OCI-LY3 (cell line): Measurements from ENCODE around the gene TYSND1.

Source experiments
- H2AFZ ChIP-seq: fragments of 200-600, 300-600 bp; shearing (Covaris generic); 2 replicates; pipeline ENCODE4 v1.6.0; 2014; ENCODE audit warnings: antibody characterized with exemption, low read depth, low read length
- H3K27ac ChIP-seq: fragments of 200-600, 300-600 bp; sonication (generic); 2 replicates; pipeline ENCODE4 v1.5.1; 2014; ENCODE audit warnings: mild to moderate bottlenecking, low read length, moderate library complexity, mixed read lengths
- H3K27me3 ChIP-seq: fragments of 200-600, 300-600 bp; sonication (generic); 2 replicates; pipeline ENCODE4 v1.6.1; 2014; ENCODE audit warnings: low read depth, low read length, mixed read lengths
- H3K36me3 ChIP-seq: fragments of 200-600, 300-600 bp; sonication (generic); replicated peaks from 2 replicates; pipeline ENCODE3; 2014; ENCODE audit warnings: low read depth, low read length, mixed read lengths
- H3K4me1 ChIP-seq: fragments of 300-600, 200-600 bp; sonication (generic); 2 replicates; pipeline ENCODE4 v1.6.1; 2014; ENCODE audit warnings: low read length, mixed read lengths
- H3K4me2 ChIP-seq: fragments of 200-600, 300-600 bp; sonication (generic); 2 replicates; pipeline ENCODE4 v1.6.1; 2014; ENCODE audit warnings: low read length, mixed read lengths
- H3K4me3 ChIP-seq: fragments of 300-600, 200-600 bp; sonication (generic); 2 replicates; pipeline ENCODE4 v1.5.1; 2014; ENCODE audit warnings: antibody characterized with exemption, mild to moderate bottlenecking, low read length, moderate library complexity
- H3K79me2 ChIP-seq: fragments of 300-600, 200-600 bp; shearing (Covaris generic); 2 replicates; pipeline ENCODE4 v1.6.1; 2014; ENCODE audit warnings: mild to moderate bottlenecking, low read length, mixed read lengths
- H3K9ac ChIP-seq: fragments of 300-600, 200-600 bp; shearing (Covaris generic); 2 replicates; pipeline ENCODE4 v1.6.0; 2014; ENCODE audit warnings: mild to moderate bottlenecking, low read length, moderate library complexity
- H3K9me3 ChIP-seq: fragments of 200-600, 300-600 bp; shearing (Covaris generic); 2 replicates; pipeline ENCODE4 v1.6.1; 2014; ENCODE audit warnings: low read length, mixed read lengths; ENCODE audit not compliant: insufficient read depth
- H4K20me1 ChIP-seq: fragments of 200-600, 300-600 bp; sonication (generic); 2 replicates; pipeline ENCODE4 v1.6.1; 2016; ENCODE audit warnings: low read length, mixed read lengths; ENCODE audit not compliant: insufficient read depth
- EZH2phosphoT487 ChIP-seq: fragments of 200-600 bp; shearing (Covaris generic); IDR thresholded peaks from 2 replicates; pipeline ENCODE4 v1.6.1; 2018; ENCODE audit warnings: antibody characterized with exemption, mixed run types, low read depth
- TF ChIP-seq, protein P1 (sequence below): fragments of 200-600, 300-600 bp; sonication (generic); IDR thresholded peaks from 2 replicates; pipeline ENCODE4 v1.5.1; 2014; ENCODE audit warnings: antibody characterized with exemption, low read length, low read depth

Gene TYSND1

DNA sequence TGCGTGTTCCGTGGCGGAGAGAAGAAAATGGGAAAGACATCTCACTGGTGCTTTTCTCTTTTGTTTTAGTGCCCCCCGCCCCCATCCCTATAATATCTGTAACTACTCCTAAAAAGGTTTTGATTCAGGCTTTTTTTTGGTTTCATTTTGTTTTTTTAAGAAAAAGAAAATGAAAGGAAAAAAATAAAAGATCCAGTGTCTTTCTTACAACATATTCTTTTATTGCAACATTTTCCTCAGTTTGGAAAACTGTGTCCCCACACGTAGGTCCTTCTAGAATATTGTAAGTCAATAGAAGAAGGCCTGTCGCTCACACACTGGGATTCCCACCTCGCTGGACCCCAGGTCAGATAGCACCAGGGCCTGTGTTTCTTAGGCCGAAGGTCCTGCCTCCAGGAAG lies 34.4 kb downstream of the TYSND1 start:
- H3K4me1 ChIP-seq, result peaks cover 12% of the 10 kb centered on the region
- no peak overlapping the region for H3K4me3 ChIP-seq
- H4K20me1 ChIP-seq, result no peaks in the 10 kb centered on the region
- no peaks in the 10 kb centered on the region for H3K9me3 ChIP-seq
- no peaks in the 10 kb centered on the region for H3K79me2 ChIP-seq
- TF ChIP-seq EZH2phosphoT487, result no peak
- TF ChIP-seq, protein P1, sequence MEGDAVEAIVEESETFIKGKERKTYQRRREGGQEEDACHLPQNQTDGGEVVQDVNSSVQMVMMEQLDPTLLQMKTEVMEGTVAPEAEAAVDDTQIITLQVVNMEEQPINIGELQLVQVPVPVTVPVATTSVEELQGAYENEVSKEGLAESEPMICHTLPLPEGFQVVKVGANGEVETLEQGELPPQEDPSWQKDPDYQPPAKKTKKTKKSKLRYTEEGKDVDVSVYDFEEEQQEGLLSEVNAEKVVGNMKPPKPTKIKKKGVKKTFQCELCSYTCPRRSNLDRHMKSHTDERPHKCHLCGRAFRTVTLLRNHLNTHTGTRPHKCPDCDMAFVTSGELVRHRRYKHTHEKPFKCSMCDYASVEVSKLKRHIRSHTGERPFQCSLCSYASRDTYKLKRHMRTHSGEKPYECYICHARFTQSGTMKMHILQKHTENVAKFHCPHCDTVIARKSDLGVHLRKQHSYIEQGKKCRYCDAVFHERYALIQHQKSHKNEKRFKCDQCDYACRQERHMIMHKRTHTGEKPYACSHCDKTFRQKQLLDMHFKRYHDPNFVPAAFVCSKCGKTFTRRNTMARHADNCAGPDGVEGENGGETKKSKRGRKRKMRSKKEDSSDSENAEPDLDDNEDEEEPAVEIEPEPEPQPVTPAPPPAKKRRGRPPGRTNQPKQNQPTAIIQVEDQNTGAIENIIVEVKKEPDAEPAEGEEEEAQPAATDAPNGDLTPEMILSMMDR, result no peak
- H2AFZ ChIP-seq, result no peak overlapping the region
- no peaks in the 10 kb centered on the region for H3K27me3 ChIP-seq
- H3K9ac ChIP-seq, result no peak overlapping the region
- H3K4me2 ChIP-seq, result no peak overlapping the region
- no peaks in the 10 kb centered on the region for H3K36me3 ChIP-seq
- H3K27ac ChIP-seq, result no peak overlapping the region

DNA sequence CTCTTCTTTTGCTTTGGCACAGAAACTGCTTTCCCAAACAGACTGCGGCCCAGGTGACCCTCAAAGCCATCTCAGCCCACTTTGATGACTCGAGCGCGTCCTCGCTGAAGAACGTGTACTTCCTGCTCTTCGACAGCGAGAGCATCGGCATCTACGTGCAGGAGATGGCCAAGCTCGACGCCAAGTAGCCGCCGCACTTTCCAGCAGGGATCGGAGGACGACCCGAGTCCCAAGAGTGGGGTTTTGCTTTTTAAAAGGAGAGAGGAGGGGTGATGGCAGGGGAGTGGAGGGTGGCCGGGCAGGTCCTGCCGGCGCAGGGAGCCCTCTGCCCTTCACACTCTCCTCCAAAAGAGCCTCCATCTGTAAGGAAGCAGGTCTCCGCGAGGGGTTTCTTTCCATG lies 35.0 kb downstream of the TYSND1 start:
- Histone ChIP-seq H3K4me3 (no peak overlapping the region), H2AFZ (no peak overlapping the region), H3K4me2 (no peak overlapping the region), H3K27me3 (no peaks in the 10 kb centered on the region), H3K27ac (no peak overlapping the region), H3K79me2 (no peaks in the 10 kb centered on the region), H3K9ac (no peak overlapping the region), H3K4me1 (peaks cover 13% of the 10 kb centered on the region), H3K36me3 (no peaks in the 10 kb centered on the region), H4K20me1 (no peaks in the 10 kb centered on the region), H3K9me3 (no peaks in the 10 kb centered on the region)
- TF ChIP-seq, protein P1, result no peak
- TF ChIP-seq EZH2phosphoT487, result no peak

DNA sequence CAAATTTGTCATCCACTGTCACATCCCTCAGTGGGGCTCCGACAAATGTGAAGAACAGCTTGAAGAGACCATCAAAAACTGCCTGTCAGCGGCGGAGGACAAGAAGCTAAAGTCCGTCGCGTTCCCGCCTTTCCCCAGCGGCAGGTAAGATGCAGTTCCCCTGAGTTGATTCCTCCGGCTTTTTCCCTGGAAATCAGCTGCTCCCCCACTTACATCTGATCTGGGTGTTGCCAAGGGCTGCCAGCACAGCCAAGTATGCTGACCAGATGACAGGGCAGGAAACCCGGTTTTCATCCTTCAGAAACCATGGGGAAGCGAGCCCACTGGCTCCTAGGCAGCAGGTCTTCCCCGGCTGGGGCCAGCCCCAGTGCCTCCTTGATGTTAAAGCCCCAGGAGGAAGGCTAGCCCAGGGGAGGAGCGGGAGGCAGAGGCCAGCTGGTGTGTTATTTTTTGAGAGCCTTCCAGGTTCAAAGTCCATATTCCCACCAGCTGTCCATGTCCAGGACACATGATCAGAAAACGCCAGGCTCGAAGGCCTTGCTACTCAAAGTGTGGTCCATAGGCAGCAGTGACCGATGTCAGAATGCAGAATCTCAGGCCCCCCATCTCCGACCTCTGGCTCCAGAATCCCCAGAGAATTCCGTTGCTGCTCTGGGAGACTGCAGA lies 37.3 kb downstream of the TYSND1 start:
- H3K27me3 ChIP-seq, result no peaks in the 10 kb centered on the region
- H3K4me3 ChIP-seq, result no peak overlapping the region
- no peak overlapping the region for H3K9ac ChIP-seq
- H3K9me3 ChIP-seq, result no peaks in the 10 kb centered on the region
- no peak overlapping the region for H3K4me2 ChIP-seq
- H3K4me1 ChIP-seq, result peaks cover 8% of the 10 kb centered on the region
- H2AFZ ChIP-seq, result no peak overlapping the region
- H3K79me2 ChIP-seq, result no peaks in the 10 kb centered on the region
- no peak for TF ChIP-seq EZH2phosphoT487
- TF ChIP-seq, protein P1, result no peak
- no peaks in the 10 kb centered on the region for H3K36me3 ChIP-seq
- no peaks in the 10 kb centered on the region for H4K20me1 ChIP-seq
- no peak overlapping the region for H3K27ac ChIP-seq

DNA sequence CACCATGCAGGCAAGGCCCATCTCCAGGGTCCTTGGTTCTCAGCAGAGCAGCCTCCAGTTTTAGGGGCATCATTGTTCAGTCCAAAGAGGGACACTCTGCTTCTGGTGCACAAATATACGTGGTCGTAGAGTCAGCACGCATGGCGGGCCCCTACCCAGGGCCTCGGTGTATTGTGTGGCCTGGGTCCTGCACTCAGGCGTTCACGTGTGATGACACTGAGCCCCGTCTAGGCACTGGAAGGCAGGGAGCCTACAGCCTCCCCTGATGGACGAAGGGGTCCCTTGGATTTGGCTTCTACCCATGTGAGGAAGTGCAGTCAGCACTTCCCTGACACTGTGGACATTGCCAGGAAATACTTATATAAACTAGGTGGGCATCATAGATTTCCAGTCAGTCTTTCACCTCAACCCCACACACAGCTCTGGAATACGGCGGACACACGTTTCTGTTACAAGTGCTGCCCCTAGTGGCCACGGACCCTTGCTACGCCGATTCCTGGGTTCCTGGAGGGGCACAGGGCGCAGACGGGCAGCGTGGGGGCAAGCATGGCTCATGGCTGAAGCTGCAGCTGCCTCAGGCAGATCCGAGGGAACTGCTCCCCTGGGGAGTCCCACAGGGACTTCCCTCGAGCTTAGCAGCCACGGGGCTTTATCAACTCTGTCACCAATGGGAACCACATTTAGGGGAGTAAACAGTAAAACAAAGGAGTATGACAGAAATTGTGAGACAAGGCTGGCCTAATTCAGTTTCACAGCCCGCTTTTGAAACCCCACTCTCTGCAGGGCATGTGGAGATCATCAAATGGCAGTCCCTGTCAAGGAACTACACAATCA lies 39.3 kb downstream of the TYSND1 start:
- Histone ChIP-seq H3K36me3 (no peaks in the 10 kb centered on the region), H3K9me3 (no peaks in the 10 kb centered on the region), H3K9ac (no peak overlapping the region), H2AFZ (peak overlapping the region; percentile 73; the same call in 1 of the 2 replicates), H3K27me3 (no peaks in the 10 kb centered on the region), H4K20me1 (no peaks in the 10 kb centered on the region), H3K27ac (no peak overlapping the region), H3K4me2 (peak overlapping the region; percentile 43), H3K4me1 (peaks cover 8% of the 10 kb centered on the region), H3K79me2 (no peaks in the 10 kb centered on the region), H3K4me3 (peak overlapping the region; percentile 19)
- TF ChIP-seq EZH2phosphoT487, result no peak
- TF ChIP-seq, protein P1, result peak; percentile 66
